Suppressor macrophage treated with lipopolysaccharide for 4 hours (primary cell): ENCODE measurements around the gene TRIM65.
"Not testable (repeated sequence)": the region's sequence is repeated elsewhere in the genome, so short reads cannot be mapped to it uniquely, and the experiment has no call there.

Experiments
- DNase-seq: peaks from one replicate; pipeline ENCODE4 v3.0.0-alpha.2; 2020

TRIM65 gene

GRCh38 chr17:75874323-75875181 is 22.2 kb downstream of the TRIM65 start:
- DNase-seq = no peak

DNA sequence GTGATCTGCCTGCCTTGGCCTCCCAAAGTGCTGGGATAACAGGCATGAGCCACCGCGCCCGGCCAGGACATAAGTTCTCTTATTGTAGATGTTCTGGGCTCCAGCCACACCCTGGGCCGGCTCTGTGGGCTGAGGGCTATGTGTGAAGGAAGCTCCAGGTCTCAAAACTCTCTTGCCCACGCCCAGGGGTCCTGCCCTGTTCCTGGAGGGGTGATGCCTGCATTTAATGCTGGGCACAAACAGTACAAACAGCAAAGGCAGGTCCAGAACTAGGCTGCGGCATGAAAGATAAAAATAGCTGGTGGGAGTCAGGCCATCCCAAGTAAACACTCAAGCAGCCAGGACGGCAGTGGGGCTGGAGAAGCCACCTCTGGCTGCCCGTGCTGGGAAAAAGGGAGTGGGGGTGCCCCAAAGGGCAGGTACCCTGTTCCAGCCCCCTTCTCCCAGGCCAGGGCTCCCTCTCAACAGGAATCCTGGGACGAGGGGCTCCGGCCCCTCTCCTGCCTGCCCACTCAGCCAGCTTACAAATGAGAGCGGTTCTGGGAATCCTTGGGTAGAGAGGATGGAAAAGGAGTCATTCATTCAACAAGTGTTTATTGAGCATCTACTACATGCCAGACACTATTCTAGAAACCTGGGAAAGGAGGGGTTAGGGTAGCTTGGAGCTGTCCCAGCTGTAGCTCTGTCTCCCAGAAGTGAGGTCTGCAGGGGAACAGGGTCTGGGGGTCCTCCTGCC is 23.0 kb downstream of the TRIM65 start:
- DNase-seq = no peak

GRCh38 chr17:75872434-75873351 is 24.1 kb downstream of the TRIM65 start:
- no peak for DNase-seq

GRCh38 chr17:75870228-75870627 is 26.5 kb downstream of the TRIM65 start:
- not testable (repeated sequence) for DNase-seq

- no peak for DNase-seq
Measured at GRCh38 chr17:75869282-75870141, 27.2 kb downstream of the TRIM65 start.

- DNase-seq = not testable (repeated sequence)
Measured at GRCh38 chr17:75868730-75869281, 27.9 kb downstream of the TRIM65 start.

DNA sequence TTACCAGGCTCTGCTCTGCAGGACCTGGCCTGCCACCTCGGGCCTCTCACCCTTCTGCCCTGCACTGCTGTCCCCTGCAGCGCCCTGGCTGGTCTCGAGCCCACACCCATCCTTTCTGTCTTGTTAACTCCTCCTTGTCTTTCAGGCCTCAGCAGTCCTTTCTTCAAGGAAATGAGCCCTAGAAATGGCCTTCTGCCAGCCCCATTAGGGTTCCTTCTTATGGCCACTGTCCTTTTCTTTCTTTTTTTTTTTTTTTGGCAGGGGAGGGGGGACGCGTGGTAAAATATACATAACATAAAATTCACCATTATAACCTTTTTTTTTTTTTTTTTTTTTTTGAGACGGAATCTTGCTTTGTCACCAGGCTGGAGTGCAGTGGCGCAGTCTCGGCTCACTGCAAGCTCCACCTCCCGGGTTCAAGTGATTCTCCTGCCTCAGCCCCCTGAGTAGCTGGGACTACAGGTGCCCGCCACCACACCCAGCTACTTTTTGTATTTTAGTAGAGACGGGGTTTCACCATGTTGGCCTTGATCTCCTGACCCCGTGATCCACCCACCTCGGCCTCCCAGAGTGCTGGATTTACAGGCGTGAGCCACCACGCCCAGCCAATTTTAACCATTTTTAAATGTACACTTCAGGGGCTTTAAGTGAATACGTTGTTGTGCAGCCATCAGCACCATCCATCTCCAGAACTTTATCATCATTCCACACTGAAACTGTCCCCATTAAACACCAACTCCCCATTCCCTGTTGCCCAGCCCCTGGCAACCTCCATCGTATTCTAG is 31.2 kb downstream of the TRIM65 start:
- not testable (repeated sequence) for DNase-seq

DNA sequence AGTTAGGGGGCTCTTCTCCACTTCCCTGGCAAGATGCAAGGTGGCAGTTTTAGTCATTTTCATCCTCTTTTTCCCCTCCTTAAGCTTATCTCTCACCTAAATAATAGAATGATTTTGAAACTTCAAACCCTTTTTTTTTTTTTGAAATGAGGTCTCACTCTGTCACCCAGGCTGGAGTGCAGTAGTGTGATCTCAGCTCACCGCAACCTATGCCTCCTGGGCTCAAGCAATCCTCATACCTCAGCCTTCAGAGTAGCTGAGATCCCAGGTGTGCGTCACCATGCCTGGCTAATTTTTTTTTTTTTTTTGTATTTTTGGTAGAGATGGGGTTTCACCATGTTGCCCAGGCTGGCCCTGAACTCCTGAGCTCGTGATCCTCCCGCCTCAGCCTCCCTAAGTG is 31.9 kb downstream of the TRIM65 start:
- not testable (repeated sequence) for DNase-seq

- peak; percentile 33 for DNase-seq
Measured at GRCh38 chr17:75864448-75864871, 32.3 kb downstream of the TRIM65 start.

DNA sequence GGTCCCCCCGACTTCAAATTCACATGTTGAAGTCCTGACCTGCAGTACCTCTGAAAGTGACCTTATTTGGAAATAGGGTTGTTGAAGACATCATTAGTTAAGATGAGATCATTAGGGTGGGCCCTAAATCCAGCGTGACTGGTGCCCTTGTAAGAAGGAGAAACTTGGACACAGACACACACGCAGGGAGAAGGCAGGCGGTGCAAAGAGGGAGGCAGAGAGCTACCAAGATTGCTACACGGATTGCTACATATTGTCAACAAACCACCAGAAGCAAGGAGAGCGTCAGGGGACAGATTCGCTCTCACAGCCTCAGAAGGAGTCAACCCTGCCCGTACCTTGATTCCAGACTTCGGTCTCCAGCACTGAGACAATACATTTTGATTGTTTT is 34.8 kb downstream of the TRIM65 start:
- no peak for DNase-seq

DNA sequence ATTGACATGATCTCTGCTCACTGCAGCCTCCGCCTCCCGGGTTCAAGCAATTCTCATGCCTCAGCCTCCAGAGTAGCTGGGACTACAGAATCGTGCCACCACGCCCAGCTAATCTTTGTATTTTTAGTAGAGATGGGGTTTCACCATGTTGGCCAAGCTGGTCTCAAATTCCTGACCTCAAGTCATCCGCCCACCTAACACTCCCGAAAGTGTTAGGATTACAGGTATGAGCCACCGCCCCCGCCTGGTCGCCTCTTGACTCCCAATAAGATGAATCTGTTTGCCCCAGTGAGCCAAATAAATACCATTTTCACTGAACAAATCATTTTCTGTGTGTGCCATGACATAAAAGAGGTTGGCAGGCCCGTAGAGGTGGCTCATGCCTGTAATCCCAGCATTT is 37.4 kb downstream of the TRIM65 start:
- DNase-seq = not testable (repeated sequence)

- DNase-seq = peak; percentile 30
Measured at GRCh38 chr17:75856062-75856756, 40.5 kb downstream of the TRIM65 start.

- DNase-seq = peak; percentile 99
Measured at GRCh38 chr17:75855310-75856061, 41.3 kb downstream of the TRIM65 start, which contains the start of gene WBP2. Gene WBP2 (minus strand): TSS chr17:75855335. CDS start chr17:75855297, 38 bp downstream.

GRCh38 chr17:75854881-75855309 is 41.9 kb downstream of the TRIM65 start:
- DNase-seq = no peak

DNA sequence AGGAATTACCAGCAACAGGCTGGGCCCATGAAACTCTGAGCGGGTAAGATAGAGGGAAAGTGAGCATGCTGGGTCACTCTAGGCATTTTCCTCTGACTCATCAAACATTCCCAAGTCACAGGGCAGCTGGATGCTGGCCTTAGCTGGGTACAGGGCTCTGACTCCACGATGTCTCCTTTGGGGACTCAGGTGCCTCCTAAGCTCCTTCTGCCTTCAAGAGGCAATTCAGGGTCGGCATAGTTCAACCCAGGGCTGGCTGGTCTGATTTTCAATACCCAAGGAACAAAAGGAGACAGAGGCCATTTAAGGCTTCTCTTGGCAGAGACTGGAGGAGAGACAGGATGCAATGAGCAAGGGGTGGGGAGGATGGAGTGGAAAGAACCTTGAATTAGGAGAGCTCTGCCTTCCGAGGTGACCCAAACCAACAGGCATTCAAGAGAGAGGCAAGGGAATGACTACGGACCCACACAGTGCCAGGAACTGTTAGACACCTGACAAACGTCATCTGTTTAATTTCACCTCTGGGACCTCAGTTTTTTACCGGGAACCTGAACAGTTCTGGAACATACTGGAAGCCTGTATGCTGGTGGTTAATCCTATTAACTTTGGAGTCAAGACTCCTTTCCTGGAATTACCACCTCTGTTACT is 42.5 kb downstream of the TRIM65 start:
- peak; percentile 74 for DNase-seq

DNA sequence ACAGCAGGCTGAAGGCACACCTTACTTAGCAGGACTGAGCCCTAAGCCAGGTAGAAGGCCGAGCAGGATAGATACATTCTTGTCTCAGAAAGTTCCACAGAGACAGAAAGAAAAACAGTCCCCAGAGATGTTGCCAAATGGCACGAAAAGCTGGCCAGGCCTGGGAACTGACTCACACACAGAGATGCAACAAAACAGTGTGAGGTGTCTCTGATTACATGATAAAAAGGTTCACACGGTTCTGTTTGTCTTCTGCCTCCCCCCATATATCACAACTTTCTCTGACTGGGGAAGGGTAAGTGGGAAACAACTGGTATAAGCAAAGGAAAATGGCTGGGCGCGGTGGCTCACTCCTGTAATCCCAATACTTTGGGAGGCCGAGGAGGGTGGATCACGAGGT is 43.3 kb downstream of the TRIM65 start:
- DNase-seq = peak; percentile 33

- not testable (repeated sequence) for DNase-seq
Measured at GRCh38 chr17:75851693-75851991, 45.1 kb downstream of the TRIM65 start.

GRCh38 chr17:75850928-75851692 is 45.6 kb downstream of the TRIM65 start:
- DNase-seq = no peak
